Body of pancreas (tissue), 4 donors: Measurements from ENCODE around the gene DUSP16.

Experiments used
- CTCF ChIP-seq, 7 experiments: fragments of 450-650 bp in 4 of 7; fragments of 200-600 bp in 3 of 7; sonication (generic) in 3 of 7; IDR thresholded peaks; one replicate each; pipeline ENCODE4 v1.5.1; 2016 to 2019; ENCODE audit warnings: antibody characterized with exemption in 7 of 7
- POLR2A ChIP-seq, 3 donors: fragments of 450-650 bp; IDR thresholded peaks; one replicate each; pipeline ENCODE4 v1.6.1; 2016; ENCODE audit warnings: antibody characterized with exemption in 3 of 3, mild to moderate bottlenecking in 2 of 3

DNA sequence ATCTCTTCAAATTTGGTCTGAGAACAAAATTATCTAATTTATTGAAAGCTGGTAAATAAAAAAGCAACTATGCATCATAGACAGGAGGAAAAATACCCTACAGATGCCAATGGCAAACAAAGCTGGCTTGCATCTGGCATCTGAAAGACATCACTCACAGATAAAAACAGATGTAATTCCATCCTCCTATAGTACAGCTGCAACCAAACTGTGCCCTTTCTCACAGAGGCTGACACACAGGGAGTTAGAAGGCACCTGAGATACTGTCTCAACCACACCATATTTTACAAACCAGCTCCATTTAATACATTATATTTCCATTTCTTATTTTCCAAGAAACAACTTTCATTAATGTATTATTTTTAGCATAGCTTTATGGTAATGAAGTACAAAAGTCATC, 39.4 kb downstream of the DUSP16 start:
- no peak for TF ChIP-seq CTCF (IDR thresholded peaks at IDR 0.05)
- no peak for TF ChIP-seq POLR2A (IDR thresholded peaks at IDR 0.05)
